Nephron (organoid): Measurements from ENCODE around the gene TESK2.
A peak's percentile ranks its signal among the peaks of the same experiment; 100 is the strongest.

Source experiments
- H3K27ac Mint-ChIP-seq, 3 experiments: 2 replicates each; pipeline ENCODE4 v1.8.0; 2020; ENCODE audit warnings: mixed read lengths in 3 of 3, mild to moderate bottlenecking in 2 of 3, moderate library complexity in 1 of 3
- H3K27me3 Mint-ChIP-seq: 2 replicates; pipeline ENCODE4 v1.8.0; 2021; ENCODE audit warnings: low read depth, mild to moderate bottlenecking, moderate library complexity, mixed read lengths
- H3K36me3 Mint-ChIP-seq: 2 replicates; pipeline ENCODE4 v1.8.0; 2020; ENCODE audit warnings: low read depth, mixed read lengths
- H3K4me1 Mint-ChIP-seq: 2 replicates; pipeline ENCODE4 v1.8.0; 2020; ENCODE audit warnings: mixed read lengths
- H3K4me3 Mint-ChIP-seq, 3 experiments: 2 replicates each; pipeline ENCODE4 v1.8.0; 2020; ENCODE audit warnings: mild to moderate bottlenecking in 3 of 3, mixed read lengths in 3 of 3, moderate library complexity in 2 of 3
- H3K9me3 Mint-ChIP-seq: 2 replicates; pipeline ENCODE4 v1.8.0; 2020; ENCODE audit warnings: mixed read lengths
- TF ChIP-seq, protein P1 (sequence below), 3 experiments: fragments of 200-600 bp; sonication (generic); IDR thresholded peaks; one replicate each; pipeline ENCODE4 v1.5.0; 2021; ENCODE audit warnings: antibody characterized with exemption in 3 of 3; ENCODE audit not compliant: unreplicated experiment in 3 of 3

TESK2 gene

DNA sequence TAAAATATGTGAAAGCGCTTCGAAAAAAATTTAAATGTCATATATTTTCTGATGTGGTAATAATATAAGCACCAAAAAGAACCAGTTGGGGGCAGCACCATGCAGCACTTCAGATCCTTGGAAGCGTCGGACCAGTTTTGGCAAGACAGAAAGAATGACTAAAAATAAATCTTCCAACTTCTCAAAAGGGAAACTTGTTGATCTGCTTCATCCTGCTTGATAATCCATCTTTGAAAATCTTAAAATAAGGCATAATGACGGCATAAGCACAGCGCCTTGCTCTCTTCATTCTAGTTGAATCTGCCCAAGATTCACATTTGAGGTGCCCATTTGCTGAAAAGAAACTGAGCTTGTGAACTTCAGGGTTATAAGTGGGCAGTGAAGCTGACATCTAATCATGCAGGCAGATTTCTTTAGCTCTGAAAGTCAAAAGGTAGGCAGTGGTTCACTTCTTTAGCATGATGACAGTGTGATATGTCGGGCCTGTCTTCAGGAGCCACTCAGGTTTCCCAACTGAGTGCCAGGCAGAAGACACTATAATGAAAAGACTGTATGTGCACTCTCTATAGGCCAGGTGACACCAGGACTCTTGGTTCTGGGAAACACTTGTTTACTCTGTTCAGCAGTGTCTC, 131.0 kb downstream of the TESK2 start:
- Mint-ChIP-seq H3K4me1 (peaks cover 21% of the 10 kb centered on the region), H3K27ac (peak overlapping the region; percentile 13 to 74 (median 65)), H3K4me3 (no peak overlapping the region), H3K36me3 (no peaks in the 10 kb centered on the region), H3K9me3 (no peaks in the 10 kb centered on the region), H3K27me3 (no peaks in the 10 kb centered on the region)
- TF ChIP-seq, protein P1, sequence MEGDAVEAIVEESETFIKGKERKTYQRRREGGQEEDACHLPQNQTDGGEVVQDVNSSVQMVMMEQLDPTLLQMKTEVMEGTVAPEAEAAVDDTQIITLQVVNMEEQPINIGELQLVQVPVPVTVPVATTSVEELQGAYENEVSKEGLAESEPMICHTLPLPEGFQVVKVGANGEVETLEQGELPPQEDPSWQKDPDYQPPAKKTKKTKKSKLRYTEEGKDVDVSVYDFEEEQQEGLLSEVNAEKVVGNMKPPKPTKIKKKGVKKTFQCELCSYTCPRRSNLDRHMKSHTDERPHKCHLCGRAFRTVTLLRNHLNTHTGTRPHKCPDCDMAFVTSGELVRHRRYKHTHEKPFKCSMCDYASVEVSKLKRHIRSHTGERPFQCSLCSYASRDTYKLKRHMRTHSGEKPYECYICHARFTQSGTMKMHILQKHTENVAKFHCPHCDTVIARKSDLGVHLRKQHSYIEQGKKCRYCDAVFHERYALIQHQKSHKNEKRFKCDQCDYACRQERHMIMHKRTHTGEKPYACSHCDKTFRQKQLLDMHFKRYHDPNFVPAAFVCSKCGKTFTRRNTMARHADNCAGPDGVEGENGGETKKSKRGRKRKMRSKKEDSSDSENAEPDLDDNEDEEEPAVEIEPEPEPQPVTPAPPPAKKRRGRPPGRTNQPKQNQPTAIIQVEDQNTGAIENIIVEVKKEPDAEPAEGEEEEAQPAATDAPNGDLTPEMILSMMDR (IDR thresholded peaks at IDR 0.05; ENCODE audit: unreplicated experiment in 3 of 3): peak; percentile 68 to 75 (median 74)

DNA sequence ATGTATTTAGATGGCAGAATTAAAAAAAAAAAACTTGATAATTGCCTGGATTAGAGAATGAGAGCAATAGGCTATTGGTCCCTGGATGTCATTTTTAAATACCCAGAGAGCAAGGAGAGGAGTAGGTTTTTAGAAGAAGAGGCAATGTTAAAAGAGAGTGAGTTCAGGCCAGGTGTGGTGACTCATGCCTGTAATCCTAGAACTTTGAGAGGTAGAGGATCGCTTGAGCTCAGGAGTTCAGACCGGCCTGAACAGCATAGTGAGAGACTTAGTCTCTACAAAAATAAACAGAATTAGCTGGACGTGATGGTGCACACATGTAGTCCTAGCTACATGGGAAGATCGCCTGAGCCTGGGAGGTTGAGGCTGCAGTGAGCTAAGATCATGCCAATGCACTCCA, 134.8 kb downstream of the TESK2 start:
- TF ChIP-seq, protein P1 (IDR thresholded peaks at IDR 0.05; ENCODE audit: unreplicated experiment in 3 of 3): no peak
- Mint-ChIP-seq H3K4me1 (peaks cover 16% of the 10 kb centered on the region), H3K27me3 (no peaks in the 10 kb centered on the region), H3K9me3 (no peaks in the 10 kb centered on the region), H3K36me3 (no peaks in the 10 kb centered on the region), H3K4me3 (no peak overlapping the region), H3K27ac (no peak overlapping the region)

DNA sequence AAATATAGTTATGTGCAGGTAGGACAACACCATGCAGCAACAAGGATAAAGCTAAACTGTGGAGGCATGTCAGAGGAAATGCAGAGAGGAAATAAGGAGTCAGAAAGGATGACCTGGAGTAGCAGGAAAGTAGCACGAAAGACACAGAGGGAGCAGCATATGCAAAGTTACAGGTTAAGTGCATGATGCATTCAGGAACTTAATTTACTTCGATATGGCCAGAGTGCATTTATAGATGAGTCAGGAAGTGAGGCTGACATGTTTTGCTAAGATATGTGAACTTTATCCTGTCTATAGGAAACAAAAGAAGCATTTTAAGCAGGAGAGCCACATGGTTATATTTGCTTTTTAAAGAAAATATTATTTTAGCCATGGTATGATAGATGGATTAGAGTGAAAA, 135.3 kb downstream of the TESK2 start:
- TF ChIP-seq, protein P1 (IDR thresholded peaks at IDR 0.05; ENCODE audit: unreplicated experiment in 3 of 3): no peak
- Mint-ChIP-seq H3K4me3 (no peak overlapping the region), H3K27me3 (no peaks in the 10 kb centered on the region), H3K27ac (no peak overlapping the region), H3K9me3 (no peaks in the 10 kb centered on the region), H3K36me3 (no peaks in the 10 kb centered on the region), H3K4me1 (peaks cover 11% of the 10 kb centered on the region)

DNA sequence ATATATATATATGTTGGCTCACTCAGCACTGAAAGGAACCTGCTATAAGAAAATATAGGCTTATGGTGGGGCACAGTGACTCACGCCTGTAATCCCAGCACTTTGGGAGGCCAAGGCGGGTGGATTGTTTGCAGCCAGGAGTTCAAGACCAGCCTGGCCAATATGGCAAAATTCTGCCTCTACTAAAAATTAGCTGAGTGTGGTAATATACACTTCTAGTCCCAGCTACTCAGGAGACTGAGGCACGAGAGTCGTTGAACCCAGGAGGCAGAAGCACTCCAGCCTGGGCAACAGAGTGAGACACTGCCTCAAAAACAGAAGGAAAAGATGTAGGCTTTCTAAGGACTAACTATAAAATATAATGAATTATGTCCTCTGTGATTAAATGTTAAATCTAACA, 136.1 kb downstream of the TESK2 start:
- Mint-ChIP-seq H3K4me3 (no peak overlapping the region), H3K4me1 (peaks cover 3% of the 10 kb centered on the region), H3K27ac (no peak overlapping the region), H3K36me3 (no peaks in the 10 kb centered on the region), H3K9me3 (no peaks in the 10 kb centered on the region), H3K27me3 (no peaks in the 10 kb centered on the region)
- TF ChIP-seq, protein P1 (IDR thresholded peaks at IDR 0.05; ENCODE audit: unreplicated experiment in 3 of 3): no peak

DNA sequence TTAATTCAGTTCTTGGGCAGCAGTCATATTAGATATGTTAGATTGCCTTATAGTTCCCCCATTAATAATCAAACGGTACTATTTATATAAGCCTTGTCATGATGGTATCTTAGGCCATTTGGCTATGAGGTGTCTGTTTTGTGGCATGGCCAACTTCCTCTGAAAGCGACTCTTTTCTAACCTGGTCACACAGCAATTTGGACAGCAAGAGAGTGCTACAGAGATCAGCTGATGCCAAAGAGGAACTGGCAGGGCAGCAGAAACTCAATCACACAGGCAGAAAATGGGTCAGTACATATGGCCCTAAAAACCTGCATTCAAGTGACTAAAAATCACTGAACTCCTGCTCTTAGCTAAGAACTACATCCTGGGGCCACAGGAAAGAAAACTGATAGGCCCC, 137.3 kb downstream of the TESK2 start:
- Mint-ChIP-seq H3K27me3 (peaks cover 4% of the 10 kb centered on the region), H3K27ac (no peak overlapping the region), H3K36me3 (no peaks in the 10 kb centered on the region), H3K4me3 (no peak overlapping the region), H3K4me1 (peaks cover 6% of the 10 kb centered on the region), H3K9me3 (no peaks in the 10 kb centered on the region)
- TF ChIP-seq, protein P1 (IDR thresholded peaks at IDR 0.05; ENCODE audit: unreplicated experiment in 3 of 3): no peak

DNA sequence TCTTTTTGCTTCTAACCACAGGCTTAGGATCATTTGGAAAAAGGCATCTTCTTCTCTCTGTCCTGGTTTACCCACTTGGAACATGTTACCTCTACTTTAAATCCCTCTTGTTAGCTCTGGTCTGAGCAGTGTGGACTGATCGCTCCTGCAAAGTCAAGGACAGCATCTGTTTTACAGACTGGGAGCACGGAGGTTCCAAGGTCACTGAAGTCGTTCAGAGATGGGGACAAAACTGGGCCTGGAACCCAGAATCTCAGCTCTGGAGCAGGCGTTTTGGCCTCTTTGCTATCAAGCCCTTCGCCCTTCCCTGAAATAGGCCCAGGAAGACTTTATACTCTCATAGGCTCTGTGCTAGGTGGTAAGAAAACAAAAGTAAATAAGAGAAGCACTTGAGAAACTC, 139.5 kb downstream of the TESK2 start:
- TF ChIP-seq, protein P1 (IDR thresholded peaks at IDR 0.05; ENCODE audit: unreplicated experiment in 3 of 3): no peak
- Mint-ChIP-seq H3K27ac (no peak overlapping the region), H3K4me3 (no peak overlapping the region), H3K36me3 (no peaks in the 10 kb centered on the region), H3K4me1 (peaks cover 13% of the 10 kb centered on the region), H3K9me3 (no peaks in the 10 kb centered on the region), H3K27me3 (peaks cover 4% of the 10 kb centered on the region)
